NOMO-1 treated with DMSO at 0.1 percent for 48 hours (cell line): ENCODE data around the gene DPAGT1.
A peak's percentile ranks its signal among the peaks of the same experiment; 100 is the strongest.
"Not testable (repeated sequence)": the region's sequence is repeated elsewhere in the genome, so short reads cannot be mapped to it uniquely, and the experiment has no call there.

Experiments used
- DNase-seq: peaks from one replicate; lab custom pipeline; 2025; ENCODE audit not compliant: unreplicated experiment; lab: John Stamatoyannopoulos, UW

The DPAGT1 gene

DNA sequence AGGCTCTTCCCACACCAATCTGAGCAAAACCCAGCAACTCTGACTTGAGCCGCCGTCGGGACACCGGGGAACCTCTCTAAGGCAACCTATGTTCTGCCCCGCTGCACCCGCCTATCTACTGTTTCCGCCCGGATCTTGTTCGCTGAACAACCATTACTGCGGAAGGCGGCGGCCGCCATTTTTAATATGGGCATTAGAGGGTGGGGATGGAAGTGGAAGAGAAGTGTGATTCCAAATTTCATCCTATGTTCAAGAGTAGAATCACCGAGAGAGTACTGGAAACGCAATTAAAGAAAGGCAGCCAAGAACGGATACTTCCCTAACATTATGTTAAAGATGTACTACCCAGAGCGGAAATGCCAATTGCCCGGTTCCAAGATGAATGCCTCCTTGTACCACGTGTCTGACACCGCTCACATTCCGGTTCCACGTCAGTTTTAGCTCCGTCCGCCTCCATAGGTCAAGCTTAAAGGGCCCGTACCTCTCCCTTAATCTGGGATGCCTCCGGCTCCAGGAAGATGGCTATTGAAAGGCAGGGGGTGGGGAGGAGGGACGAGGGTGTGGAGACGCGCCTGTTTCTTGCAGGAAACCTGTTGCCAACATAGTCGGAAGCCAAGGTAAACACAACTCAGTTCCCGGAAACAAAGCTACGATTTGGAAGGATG, at the start of gene DPAGT1:
DPAGT1 (minus strand) TSS at position 95 of the 665 bp plus-strand sequence. CDS start 198 bp downstream, outside the sequence.
- DNase-seq = peak; percentile 95

GRCh38 chr11:119149786-119150275, 48.2 kb upstream of the DPAGT1 start:
- DNase-seq = no peak

GRCh38 chr11:119149018-119149785, 47.5 kb upstream of the DPAGT1 start, which contains the start of gene ABCG4:
Gene ABCG4, plus strand, starts transcription at chr11:119149052. Its CDS starts 914 bp downstream, at chr11:119149966.
- no peak for DNase-seq

DNA sequence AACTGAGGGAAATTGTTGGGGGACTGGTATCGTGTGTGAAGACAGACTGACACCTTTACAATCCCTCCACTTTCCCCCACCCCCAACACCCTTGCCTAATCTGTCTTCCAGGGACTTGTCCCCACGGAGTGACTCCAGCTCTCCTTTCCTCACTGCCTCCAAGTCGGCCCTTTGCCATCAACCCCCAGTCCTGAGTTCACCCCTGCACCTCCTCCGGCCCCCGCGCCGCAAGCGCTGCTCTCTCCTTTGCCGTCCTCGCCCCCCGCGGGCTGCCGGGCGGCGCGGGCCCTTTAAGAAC, 47.0 kb upstream of the DPAGT1 start:
- DNase-seq = no peak

- DNase-seq = no peak
These were observed 46.1 kb upstream of the DPAGT1 start for GRCh38 chr11:119147604-119148333.

- DNase-seq = no peak
These were observed 43.9 kb upstream of the DPAGT1 start for GRCh38 chr11:119145551-119145950.

DNA sequence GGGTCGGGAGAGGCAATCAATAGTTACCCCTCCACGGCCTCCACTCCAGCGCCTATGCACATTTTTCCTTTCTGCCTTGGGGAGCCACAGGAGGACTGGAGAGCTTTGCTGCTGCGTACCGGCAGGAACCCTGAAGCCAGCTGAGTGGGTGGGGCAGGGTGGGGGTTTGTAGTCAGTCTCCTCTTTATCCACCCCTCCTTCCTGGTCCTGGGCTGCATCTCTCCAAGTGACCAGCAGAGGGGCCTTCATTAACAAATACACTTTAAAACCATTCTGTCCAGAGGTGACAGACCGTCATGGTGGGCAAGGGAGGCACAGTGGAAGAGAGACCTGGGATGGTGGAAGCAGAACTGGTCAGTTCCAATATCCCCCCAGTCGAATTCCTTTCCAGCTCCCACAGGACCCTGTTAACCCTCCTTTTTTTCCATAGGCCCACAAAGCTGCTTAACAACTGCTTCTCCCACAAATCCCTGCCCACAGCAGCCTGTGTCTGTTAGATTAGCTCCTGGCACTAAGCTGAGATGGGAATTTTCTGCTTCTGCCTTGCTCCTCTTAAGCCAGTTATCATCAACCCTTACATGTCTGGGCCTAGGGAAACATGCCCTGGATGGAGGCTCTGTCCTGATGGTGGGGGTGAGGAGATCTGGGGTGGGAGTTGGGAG, 43.3 kb upstream of the DPAGT1 start:
- peak; percentile 56 for DNase-seq

- not testable (repeated sequence) for DNase-seq
These were observed 37.6 kb upstream of the DPAGT1 start for GRCh38 chr11:119139276-119139675.

DNA sequence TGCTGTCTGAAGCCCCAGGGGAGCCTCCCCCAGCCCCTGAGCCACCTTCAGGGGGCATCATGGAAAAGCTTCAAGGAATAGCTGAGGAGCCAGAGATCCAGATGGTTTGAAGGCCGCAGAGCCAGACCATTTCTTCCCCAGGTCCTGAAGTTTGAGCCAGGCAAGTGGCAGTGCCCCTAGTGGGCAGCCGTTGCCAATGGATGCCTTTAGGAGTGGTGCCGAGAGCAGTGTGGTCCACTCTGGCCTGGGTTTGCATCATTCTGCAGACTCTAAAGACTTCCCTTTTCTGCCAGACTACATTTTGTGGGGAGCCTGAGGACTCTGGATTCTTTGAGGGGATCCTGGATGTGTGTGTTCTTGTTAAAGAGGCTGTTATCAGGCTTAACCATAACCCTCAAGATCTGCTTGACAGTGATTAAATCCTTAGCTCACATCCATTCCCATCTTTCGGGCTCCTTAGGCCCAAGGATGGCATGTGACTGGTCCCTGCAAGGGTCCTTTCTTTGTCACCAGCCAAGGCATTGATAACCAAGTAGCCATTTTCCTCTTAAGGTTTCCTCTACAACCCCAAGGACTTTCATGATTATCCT, 32.8 kb upstream of the DPAGT1 start:
- DNase-seq = peak; percentile 18

DNA sequence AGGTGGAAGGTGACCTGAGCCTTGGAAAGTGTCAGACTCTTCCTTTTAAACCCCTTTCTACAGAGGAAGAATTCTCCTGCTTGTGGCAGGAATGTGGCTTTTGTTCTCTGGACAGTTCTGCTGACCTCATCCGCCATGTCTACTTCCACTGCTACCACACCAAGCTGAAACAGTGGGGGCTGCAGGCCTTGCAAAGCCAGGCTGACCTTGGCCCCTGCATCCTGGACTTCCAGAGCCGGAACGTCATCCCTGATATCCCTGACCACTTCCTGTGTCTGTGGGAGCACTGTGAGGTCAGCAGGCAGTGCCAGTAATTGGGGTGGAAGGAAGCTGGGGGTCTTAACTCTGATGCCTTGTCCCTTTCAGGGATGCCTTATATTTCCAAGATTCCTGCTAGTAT, 29.0 kb upstream of the DPAGT1 start:
- no peak for DNase-seq

DNA sequence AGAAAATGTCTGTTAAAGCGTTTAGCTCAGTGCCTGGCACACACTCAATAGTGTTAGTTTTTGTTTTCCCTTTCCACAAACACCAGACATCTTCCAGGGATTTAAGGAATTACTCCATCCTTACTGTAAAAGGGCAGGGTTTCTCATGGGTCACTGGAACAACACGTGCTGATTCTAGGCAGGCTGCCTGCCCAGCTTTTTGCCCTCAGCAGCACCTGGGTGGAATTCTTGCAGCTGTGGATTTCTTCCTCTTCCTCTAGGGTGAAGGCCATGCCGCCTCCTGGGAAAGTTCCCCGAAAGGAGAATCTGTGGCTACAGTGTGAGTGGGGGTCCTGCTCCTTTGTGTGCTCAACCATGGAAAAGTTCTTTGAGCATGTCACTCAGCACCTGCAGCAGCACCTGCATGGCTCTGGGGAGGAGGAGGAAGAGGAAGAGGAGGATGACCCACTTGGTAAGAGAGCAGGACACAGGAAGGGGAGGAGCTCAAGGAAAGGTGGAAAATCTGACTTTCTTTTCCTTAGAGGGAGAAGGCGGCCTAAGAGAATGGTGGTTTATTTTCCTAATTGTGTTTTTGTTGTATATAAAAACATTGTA, 25.1 kb upstream of the DPAGT1 start:
- no peak for DNase-seq

GRCh38 chr11:119125821-119126220, 24.2 kb upstream of the DPAGT1 start:
- DNase-seq = no peak

GRCh38 chr11:119121811-119122124, 20.1 kb upstream of the DPAGT1 start:
- DNase-seq = no peak

- peak; percentile 99 for DNase-seq
These were observed 19.6 kb upstream of the DPAGT1 start, which contains the start of gene HINFP for GRCh38 chr11:119121008-119121810. Gene HINFP, plus strand, starts transcription at chr11:119121580. Its CDS starts 5,365 bp downstream, at chr11:119126945.

DNA sequence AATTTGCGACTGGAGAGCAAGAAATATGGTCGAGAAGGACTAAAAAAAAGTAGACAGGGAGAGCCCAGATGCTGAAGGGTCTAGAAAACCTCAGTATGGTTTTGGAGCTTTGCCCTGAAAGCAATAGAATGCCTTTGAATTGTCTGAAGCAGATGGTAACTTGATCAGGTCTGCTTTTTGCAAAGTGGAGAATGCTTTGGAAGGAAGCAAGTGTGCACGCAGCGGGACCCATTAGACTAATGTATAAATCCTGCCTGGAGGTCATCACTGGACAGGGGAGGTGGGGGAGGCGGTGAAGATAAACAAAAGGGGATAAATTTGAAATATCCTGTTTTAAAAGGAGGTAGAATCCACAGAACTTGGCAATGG, 19.0 kb upstream of the DPAGT1 start:
- no peak for DNase-seq

DNA sequence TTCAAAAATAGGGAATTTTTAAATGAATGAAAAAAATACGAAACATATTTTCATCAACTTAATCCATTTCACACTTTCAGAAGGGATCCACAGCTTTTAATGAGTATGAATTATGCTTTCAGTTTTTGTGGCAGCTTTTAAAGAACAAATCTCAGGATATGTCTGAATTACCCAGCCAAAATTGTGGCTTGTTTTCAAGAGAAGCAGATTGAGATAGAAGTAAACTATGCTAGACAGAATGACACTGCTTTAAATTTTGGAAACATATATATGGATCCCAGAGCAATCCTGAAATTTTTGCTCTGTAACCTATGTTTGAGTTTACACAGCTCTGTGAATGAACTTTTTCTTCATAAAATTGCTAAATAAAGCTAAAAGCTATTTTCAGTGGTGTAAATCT, 17.3 kb upstream of the DPAGT1 start:
- DNase-seq = no peak

- DNase-seq = no peak
These were observed 16.6 kb upstream of the DPAGT1 start for GRCh38 chr11:119118227-119118626.

DNA sequence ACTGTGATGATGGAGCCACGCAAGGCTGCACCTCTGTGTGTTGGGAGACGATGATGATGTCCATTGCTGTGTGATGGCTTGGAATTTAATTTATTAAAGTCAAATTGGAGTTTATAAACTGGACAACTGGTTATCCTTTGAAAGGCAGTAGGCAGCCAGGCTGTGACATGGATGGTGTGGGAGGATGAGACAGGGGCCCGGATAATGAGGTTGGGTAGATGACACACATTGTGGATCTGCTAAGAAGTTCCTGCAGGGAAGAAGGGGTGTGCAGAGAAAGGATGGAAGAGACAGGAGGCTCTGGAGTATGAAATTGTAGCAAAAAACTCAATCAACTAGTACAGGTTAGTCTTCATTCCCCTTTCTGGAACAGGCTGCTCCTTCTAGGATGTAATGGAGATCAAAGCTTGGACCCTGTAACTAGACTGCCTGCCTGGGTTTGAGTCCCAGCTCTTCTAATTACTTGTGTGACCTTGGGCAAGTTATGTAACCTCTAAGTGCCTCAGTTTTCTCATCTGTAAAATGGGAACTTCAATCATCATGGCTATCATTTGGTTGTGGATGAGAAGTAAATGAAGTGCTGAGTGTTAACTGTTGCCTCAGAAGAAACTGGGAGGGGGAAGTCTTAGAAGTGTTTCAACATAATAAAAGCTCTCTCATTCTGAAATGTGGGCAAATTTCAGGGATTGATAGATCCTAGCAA, 15.5 kb upstream of the DPAGT1 start:
- DNase-seq = no peak

- no peak for DNase-seq
These were observed 14.9 kb upstream of the DPAGT1 start for GRCh38 chr11:119116601-119117000.
